Kidney glomerular epithelial cell (primary cell): ENCODE measurements around the gene MCM9.

Experiments used
- DNase-seq: peaks from one replicate; lab custom pipeline; 2025; lab: John Stamatoyannopoulos, UW

The MCM9 gene

DNA sequence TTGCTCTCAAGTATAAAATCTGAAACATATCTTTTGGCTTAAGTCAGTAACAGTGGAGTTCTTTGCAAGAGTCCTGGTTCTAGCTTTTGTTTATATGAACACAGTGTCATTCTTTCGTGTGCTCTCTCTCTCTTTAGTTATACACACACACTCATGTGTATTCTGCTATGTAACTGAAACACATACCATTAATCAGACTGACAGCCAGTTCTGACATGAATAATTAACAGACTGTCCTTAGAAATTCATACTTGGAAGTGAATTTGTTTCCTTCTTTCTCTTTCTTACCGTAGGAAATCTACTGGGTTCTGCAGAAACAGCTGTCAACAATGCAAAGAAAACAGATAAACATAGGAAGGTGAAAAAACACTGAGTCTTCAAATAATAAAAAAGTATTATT, 2.5 kb downstream of the MCM9 start:
- DNase-seq = peak; percentile 28

GRCh38 chr6:118931436-118931835, 3.5 kb downstream of the MCM9 start:
- DNase-seq = no peak

DNA sequence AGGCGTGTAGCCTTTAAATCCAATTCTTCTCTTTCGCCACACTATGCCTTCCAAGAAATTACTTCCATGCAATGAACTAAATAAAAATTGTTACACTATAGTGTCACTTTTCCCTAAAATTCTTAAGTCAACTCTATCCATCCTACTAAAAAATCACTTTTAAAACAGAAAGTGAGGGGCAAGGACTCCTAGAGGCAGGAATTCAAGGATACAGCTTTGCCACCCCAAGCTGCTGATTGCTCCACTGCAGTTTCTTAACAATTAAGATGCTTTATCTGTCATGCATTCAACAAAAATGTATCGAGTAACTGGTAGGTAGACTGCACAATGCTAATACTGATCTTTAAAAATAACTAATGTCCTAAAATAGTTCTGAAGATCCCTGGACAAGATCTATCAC, 4.3 kb downstream of the MCM9 start:
- no peak for DNase-seq

DNA sequence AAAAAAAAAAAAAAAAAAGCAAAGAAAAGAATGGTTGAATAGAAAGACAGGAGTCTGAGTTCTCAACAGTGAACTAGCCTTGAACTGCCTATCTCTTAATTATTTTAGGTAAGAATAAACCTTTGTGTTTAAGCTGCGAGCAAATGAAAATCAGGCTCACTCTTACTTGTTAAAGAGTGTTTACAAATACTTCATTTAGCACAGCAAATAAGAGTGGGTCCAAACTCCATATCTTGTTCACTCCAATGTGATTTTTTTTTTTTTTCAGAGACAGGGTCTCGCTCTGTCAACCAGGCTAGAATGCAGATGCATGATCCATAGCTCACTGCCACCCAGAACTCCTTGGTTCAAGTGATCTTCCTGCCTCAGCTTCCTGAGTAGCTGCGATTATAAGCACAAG, 11.9 kb downstream of the MCM9 start:
- DNase-seq = no peak

DNA sequence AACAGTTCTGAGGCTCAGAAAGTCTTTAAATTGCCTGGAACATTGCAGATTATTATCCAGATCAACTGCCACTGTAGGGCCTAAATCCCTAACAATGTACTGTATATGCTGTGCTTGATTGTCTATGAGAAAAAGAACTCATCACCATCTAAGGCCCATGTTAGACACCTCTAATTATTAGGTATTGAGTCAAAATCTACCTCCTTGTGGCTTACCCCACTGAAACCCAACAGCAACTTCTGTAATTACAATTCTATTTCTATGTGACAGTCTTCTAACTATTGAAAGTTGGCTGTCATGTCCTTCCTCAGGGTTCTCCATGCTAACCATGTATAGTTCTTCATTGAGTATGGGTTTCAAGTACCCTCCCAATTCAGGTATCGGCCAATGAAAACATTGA, 13.9 kb downstream of the MCM9 start:
- no peak for DNase-seq

DNA sequence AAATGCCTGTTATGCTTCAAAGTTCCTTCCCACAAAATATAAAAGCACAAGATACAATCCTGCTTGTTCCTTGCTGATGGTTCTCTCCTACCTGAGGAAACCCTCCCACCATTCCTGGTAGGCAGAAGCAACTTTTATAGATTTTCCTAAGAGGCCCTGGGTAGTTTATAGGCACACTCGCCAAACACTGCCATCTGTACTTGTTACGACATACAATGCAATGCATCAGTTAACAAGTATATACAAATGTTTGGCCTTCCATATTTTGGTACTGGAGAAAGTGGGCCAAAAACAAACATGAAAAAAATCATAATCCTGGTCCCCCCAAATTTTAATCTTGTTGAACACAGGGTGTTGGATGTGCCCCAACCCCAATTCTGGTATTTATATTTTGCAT, 16.6 kb downstream of the MCM9 start:
- no peak for DNase-seq

DNA sequence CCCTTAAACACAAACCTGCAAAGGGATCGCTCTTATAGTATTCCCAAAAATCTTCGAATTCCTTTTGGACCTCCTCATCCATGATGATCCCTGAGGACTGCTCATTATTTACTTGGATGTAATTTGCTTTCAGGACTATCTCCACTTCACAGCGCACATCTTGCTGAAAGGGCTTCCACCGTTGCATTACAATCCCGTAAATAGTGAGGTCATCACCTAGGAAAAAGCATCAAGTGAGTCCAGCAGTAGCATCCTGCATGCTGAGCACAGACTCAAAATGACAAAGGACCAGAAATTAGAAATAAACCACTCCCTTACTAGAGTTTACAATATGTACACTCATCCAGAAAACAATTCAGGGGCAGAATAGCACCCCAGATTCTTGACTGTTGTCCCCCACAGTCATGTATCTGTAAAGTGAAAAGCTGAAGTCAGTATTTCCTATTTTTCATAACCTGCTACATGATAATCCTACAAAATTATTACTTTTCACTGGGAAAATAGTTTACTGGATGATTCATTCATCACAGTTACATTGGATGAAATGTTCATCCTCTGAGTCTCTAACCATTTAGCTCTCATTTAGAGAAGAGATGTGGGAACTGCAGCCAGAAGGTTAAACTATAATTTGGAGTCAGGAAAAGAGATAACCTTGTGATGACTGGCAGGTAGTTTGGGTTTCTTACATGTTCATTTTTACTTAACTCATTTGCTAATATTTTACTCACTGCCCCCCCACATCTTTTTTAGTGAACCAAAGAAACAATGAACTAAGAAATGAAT, 17.2 kb downstream of the MCM9 start:
- peak; percentile 43 for DNase-seq

DNA sequence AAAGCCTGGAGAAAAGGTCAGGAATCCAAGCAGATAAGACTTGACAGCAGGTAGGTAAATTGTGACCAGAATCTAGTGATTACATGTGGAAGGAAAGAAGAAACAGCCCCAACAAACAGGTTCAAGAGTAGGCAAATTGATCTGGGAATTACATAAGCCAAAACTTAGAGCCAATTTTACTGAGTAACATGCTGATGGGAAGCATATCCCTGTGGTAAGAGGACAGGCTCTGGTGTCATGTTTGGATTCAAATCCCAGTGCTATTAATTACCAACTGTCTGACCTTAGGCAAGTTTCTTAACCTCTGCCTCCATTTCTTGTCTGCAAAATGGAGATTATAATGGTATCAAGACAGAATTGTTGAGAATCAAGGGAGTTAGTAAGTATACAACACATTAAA, 20.4 kb downstream of the MCM9 start:
- no peak for DNase-seq

DNA sequence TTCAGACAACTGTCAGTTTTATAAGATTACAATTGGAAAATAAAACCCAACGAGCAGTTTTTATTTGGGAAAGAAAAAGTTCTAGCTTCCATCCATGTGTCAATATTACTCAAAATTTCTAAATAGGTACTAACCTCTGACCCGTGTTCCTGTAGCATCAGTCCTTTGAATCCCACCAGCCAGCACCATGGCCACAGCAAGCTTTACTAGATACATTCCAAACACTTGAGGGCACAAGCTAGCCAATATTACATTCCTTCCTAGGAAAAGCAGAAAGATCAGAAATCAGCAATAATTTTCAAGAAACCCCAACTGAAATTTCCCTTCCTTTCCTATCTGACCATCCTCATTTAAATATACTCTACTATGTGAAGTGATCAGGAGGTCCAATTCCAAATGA, 21.8 kb downstream of the MCM9 start:
- DNase-seq = no peak

DNA sequence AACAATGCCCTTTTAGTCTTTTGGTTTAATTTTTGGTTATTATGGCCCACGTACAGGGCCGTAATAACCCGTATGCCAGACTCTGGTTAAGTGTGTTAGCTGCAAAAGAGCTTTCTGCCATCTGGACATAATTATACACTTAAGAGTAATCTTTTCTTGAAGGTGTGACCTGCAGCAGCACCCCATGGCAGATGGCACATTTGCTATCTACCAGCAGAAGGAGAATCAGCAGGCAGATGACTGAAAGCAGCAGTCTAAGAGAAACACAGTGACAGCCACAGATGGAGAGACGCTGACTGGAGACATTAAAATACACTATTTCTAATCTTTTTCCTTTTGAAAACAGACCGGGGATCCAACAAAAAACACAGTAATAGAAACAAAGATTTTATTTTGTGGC, 22.3 kb downstream of the MCM9 start:
- DNase-seq = no peak

DNA sequence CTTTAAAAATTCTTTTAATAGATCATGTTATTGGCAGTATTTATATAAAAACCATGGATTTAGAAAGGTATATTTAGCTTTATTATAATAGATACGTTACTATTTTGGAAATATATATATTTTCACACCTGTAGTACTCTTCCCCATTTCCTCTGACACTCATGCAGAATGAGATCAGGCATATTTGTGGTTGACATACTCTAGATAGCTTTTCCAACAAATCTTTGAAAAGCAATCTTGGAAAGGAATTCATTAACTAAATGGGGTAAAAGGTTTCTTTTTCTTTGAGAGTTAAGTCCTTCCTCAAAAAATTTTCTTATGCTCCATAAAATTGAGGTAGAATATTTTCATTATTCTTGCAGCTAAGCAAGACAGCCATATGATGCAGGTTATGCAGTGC, 26.5 kb downstream of the MCM9 start:
- DNase-seq = peak; percentile 57

- no peak for DNase-seq
These were observed 29.1 kb downstream of the MCM9 start for GRCh38 chr6:118905851-118906250.

DNA sequence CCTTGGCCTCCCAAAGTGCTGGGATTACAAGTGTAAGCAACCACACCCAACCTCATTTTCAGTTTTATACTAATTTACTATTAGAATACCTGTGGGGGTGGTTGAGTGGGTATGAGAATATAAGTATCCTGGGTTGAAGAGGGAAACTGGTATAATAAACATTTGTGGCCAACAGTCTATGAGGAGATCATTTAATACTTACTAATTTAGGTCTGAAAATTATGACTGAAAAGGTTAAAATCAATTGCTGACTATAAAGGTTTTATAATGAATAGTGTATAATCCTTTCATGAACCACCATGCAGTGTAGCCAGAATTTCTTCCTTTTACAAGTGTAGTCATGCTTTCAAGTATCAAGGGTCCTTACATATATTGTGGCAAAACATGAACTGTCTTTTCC, 29.9 kb downstream of the MCM9 start:
- no peak for DNase-seq

DNA sequence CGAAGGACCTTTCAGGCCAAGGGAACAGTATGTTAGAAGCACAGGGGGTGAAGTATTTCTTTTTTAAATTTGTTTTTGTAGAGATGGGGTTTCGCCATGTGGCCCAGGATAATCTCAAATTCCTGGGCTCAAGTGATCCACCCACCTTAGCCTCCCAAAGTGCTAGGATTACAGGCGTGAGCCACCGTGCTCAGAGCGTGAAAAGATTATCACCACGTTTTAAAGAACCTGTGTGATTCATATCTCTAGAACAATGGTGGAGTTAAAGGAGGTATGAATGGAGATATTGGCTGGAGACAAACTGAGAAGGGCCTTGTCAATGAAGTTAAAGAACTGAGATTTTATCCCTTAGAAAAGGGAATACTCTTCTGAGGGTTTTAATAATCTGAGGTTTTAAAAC, 31.3 kb downstream of the MCM9 start:
- DNase-seq = no peak

DNA sequence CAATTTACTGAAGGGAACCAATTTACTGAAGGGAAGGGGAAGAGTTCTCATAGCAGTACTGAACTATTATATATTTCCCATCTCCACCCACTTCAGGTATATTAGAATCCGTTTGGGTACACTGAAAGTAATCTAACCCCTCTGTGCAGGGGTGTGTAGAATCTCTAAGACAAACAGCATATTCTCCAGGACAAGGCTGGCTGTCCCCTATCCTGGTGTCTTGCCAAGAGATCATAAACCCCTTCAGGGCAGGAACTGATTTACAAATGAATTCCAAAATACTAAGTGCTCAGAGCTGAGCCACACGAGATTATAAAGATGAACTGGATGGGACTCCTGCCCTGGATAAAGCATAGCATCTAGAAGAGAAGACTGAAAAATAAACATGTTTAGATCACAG, 31.8 kb downstream of the MCM9 start:
- no peak for DNase-seq

- no peak for DNase-seq
These were observed 32.2 kb downstream of the MCM9 start for GRCh38 chr6:118902726-118903125.

GRCh38 chr6:118899948-118900347, 35.0 kb downstream of the MCM9 start:
- DNase-seq = no peak

GRCh38 chr6:118897386-118897785, 37.6 kb downstream of the MCM9 start:
- no peak for DNase-seq

DNA sequence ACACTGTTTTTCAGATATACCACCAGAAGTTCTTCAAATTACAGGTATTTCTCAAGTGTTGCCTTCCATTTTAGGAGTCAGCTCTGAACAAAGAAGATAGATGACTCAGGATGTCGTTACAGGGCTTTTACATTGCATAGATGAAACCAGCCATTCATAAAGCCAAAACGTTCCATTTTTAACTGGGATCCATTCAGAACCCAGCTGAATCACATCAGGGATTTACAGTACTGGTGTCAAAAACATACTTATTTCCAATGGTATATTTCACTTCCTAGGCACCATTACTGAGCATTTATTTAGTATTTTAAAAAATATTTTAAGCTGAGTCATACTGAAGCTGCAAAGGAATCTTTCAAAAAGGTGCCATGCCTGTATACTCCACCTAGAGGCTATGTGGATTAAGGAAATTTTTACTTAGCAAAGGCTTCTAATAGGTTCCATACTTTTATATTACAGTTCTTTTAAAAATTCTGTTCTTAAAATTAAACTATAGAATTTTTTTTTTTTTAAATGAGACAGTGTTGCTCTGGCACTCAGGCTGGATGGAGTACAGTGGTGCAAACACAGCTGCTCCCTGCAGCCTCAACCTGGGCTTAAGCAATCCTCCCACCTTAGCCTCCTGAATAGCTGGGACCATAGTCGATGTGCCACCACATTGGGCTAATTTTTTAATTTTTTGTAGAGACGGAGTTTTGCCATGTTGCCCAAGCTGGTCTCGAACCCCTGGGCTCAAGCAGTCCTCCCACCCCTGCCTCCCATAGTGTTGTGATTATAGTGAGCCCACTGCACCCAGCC, 38.4 kb downstream of the MCM9 start:
- peak; percentile 66 for DNase-seq

DNA sequence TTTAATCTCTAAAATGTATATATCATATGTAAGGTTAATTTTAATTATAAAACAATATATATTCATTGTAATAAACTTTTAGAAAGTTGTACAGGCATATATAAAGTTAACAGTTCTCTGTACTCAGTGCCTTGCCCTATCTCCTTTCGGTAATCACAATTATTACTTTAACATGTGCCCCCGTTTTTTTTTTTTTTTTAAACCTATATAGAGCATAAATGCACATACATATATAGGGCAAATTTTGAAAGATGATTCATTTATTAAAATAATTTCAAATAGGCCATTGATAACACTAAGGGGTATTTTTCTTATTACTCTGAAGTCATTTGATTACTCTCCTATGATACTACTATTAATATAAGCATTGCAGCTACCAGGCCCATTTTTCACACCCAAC, 39.1 kb downstream of the MCM9 start:
- DNase-seq = no peak

GRCh38 chr6:118895261-118895560, 39.7 kb downstream of the MCM9 start:
- peak; percentile 74 for DNase-seq

DNA sequence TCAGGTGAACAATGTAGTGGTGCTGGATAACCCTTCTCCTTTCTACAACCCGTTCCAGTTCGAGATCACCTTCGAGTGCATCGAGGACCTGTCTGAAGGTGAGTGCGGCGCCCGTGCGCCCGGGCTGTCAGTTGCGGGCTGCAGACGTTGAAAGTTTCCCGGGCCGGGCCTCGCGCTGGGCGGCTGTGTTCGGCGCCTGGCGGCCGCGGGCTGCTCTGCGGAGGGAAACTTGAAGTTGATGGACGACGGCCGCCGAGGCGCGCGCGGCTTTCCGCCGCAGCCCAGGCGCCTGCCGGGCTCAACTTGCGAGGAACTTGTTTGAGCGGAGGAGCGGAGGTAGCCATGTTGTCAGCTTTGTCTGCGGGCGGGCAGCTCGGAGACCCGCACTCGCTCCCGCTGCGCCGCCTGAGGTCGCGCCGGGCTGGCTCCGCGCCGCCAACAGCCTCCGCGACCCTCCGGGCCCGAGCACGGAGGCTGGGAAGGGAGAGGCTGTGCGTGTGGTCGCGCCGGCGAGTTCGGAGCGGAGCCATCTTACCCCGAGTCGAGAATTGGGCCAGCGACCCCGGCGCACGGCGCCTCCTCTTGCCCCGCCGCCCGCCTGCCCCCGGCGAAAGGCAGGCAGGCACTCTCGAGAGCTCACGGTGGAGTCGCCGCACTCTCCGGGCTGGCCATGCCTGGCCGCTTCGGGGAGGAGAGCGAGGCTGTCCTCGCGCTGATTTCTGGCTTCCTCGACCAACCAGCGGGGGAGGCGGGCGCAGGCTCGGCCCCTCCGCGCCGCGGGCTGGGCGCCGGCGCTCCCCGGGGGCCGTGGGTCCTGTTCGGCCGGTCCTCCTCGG, 40.3 kb downstream of the MCM9 start:
- DNase-seq = peak; percentile 74
